Liver (tissue), 3 donors: ENCODE data around the gene TMEM42.

Experiments used
- ATF3 ChIP-seq: IDR thresholded peaks from 2 replicates; pipeline ENCODE4 v1.6.1; 2016; ENCODE audit warnings: antibody characterized with exemption
- CTCF ChIP-seq: fragments of 150-350 bp; IDR thresholded peaks from 2 replicates; pipeline ENCODE4 v1.5.1; 2017; ENCODE audit warnings: improper control_type of control experiment, low read depth, low read length; ENCODE audit not compliant: missing input control
- EGR1 ChIP-seq, 2 donors: IDR thresholded peaks; 2 replicates each; pipeline ENCODE4 v1.6.1; 2016 to 2018; ENCODE audit warnings: antibody characterized with exemption in 2 of 2, low read depth in 2 of 2
- HNF4G ChIP-seq: IDR thresholded peaks from 2 replicates; pipeline ENCODE4 v1.6.1; 2016; ENCODE audit warnings: antibody characterized with exemption
- JUND ChIP-seq, 2 donors: IDR thresholded peaks; 2 replicates each; pipeline ENCODE4 v1.6.1; 2016; ENCODE audit warnings: antibody characterized with exemption in 2 of 2
- MAX ChIP-seq: IDR thresholded peaks from 2 replicates; pipeline ENCODE4 v1.6.1; 2016; ENCODE audit warnings: antibody characterized with exemption
- RAD21 ChIP-seq, 2 donors: IDR thresholded peaks; 2 replicates each; pipeline ENCODE4 v1.6.1; 2016; ENCODE audit warnings: antibody characterized with exemption in 2 of 2, mild to moderate bottlenecking in 2 of 2
- YY1 ChIP-seq: IDR thresholded peaks from 2 replicates; pipeline ENCODE4 v1.6.1; 2016; ENCODE audit warnings: antibody characterized with exemption, mild to moderate bottlenecking
- donor health status: healthy.
- donor health status: healthy.

- no peak for TF ChIP-seq CTCF
- TF ChIP-seq EGR1 (IDR thresholded peaks at IDR 0.05; ENCODE audit: low read depth in 2 of 2), result no peak
- TF ChIP-seq JUND (IDR thresholded peaks at IDR 0.05), result no peak
- TF ChIP-seq HNF4G, result no peak
- no peak for TF ChIP-seq ATF3
- TF ChIP-seq MAX, result no peak
- no peak for TF ChIP-seq YY1
- TF ChIP-seq RAD21 (IDR thresholded peaks at IDR 0.05), result no peak
Observed at GRCh38 chr3:44831232-44831631, 30.5 kb upstream of the TMEM42 start.
